GM21576 (cell line): ENCODE measurements around the gene ATP8A2.

ENCODE experiments used
- ATAC-seq: cut with Tn5 transposase; IDR thresholded peaks from one replicate; pipeline ENCODE4 v1.9.1; 2021; ENCODE audit warnings: mild to moderate bottlenecking, moderate library complexity; ENCODE audit not compliant: unreplicated experiment

ATP8A2 gene

DNA sequence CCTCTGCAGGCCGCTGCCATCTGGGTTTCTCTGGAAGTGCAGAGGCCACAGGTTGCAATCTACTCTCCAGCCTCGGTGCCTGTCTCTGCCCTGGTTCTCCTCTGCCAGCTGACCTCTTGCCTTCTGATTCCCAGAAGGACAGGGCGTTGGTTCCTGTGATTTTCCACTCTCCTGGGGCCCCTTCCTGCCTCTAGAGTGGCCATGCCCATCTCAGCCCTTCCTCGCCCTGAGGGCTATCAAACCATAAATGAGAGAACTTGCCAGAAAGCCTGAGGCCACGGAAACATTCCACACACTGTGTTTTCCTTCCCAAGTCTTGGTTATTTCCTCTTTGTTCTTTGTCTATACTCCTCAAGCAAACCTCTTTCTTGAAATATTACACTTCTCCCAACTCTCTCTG lies 533.8 kb downstream of the ATP8A2 start:
- no peak for ATAC-seq

- ATAC-seq, result no peak
Measured at GRCh38 chr13:25906191-25906661, 534.5 kb downstream of the ATP8A2 start.

GRCh38 chr13:25908366-25908765 lies 536.6 kb downstream of the ATP8A2 start:
- no peak for ATAC-seq

GRCh38 chr13:25910243-25910642 lies 538.5 kb downstream of the ATP8A2 start:
- ATAC-seq, result no peak

GRCh38 chr13:25910991-25911419 lies 539.2 kb downstream of the ATP8A2 start:
- no peak for ATAC-seq

DNA sequence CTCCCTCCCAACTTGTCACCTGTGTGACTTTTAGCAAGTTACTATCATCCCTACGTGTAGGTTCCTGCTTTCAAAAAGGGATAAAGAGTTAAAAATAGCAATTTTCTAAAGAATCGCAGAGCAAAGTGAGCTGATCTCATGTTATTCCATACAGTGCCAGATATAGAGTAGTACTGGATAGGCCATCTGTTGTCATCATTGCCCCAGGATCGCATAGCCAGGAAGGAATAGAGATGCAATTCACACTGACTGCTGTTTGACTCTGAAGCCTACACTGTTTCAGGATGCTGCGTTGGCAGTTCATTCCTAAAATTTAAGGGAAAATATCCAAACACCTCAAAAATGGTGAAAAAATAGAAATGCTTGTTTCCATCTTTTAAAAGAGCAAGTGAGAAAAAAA lies 541.2 kb downstream of the ATP8A2 start:
- no peak for ATAC-seq

DNA sequence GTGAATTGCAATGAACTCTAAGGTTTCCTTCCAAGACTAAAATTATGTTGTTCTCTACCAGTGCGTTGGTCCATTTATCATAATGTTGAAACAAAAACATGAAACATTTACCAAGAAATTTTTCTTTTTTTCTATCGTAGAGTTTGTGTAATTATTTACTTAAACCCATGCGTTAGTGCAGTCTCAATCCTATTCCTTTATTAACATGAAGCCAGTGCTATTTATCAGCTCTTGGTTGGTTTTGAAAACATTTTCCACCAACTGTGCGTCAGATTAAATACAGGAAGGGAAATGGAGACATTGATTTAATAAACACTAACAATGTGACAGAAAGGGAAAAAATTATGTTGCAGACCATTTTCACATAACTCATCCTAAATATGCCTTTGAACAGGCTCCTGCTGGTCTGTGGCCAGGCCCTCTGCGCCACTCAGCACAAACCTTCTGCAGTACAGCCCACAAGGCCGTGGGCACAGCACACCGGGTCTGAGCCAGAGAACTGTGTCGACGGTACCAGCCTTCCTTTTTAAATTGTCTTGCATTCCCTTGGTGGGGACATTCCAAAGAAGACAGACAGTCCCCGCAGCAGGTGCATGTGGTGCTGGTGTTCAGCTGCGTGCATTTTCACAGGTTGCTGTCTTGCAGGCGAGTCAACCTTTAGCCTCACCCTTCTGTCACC lies 544.2 kb downstream of the ATP8A2 start:
- ATAC-seq, result no peak

GRCh38 chr13:25920277-25920676 lies 548.5 kb downstream of the ATP8A2 start:
- no peak for ATAC-seq

GRCh38 chr13:25920931-25921330 lies 549.2 kb downstream of the ATP8A2 start:
- ATAC-seq, result no peak

GRCh38 chr13:25922376-25922775 lies 550.6 kb downstream of the ATP8A2 start:
- ATAC-seq, result no peak

DNA sequence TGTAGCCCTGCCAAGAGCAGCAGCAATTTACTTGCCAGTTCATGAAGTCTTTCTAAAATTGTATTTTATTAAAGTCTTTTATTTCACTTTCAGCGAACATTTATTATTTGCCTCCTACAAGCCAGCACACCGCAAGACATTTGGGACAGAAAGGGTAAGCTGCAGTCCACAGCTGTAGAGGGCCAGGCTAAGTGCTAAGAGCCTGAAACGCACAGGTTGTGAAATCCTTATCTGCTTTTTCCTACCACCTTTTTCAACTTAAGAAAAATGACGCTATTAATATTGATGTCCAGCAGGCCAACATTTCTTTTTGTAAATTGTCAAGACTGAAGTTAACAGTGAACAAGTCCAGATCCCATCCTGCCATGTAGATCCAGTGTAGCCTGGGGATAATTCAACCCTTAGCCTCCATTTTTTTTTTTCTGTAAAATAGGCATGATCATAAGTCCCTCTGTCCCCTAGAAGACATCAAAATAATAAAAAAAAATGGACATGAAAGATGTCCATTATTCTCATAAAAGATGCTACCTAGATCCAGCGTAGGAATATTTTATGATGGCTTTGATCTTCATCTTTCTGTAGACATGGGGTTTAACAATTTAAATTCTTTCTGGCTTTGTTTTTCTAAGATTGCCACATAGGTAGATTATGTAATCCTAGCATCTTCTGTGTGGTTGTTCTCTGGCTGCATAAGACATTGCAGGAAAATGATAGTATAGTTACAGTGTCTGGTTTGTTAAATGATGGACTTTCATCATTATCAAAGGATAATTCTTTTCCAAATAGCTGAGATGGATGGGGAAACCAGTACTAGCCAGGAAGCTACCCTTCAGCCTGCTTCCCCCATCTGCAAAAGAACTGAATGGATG lies 551.7 kb downstream of the ATP8A2 start:
- ATAC-seq, result no peak

DNA sequence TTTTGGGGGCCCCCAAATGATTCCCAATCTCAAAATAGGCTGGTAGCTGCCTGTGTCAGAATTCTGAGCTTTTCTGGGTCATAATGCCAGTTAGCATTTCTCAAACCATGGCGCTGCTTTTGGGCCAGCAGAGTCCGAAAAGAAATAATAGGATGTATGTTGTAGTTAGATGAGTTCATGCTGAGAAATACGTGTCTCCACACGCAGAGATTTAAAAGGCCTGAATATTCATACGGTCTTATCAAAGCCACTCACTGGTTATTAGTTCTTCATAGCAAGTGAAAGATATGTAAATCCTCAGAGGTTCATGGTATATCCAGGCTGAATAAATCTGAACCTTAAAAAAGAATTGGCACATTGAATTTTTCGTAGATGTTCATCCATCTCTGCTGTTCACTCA lies 555.6 kb downstream of the ATP8A2 start:
- ATAC-seq, result no peak

GRCh38 chr13:25927932-25928331 lies 556.2 kb downstream of the ATP8A2 start:
- no peak for ATAC-seq

DNA sequence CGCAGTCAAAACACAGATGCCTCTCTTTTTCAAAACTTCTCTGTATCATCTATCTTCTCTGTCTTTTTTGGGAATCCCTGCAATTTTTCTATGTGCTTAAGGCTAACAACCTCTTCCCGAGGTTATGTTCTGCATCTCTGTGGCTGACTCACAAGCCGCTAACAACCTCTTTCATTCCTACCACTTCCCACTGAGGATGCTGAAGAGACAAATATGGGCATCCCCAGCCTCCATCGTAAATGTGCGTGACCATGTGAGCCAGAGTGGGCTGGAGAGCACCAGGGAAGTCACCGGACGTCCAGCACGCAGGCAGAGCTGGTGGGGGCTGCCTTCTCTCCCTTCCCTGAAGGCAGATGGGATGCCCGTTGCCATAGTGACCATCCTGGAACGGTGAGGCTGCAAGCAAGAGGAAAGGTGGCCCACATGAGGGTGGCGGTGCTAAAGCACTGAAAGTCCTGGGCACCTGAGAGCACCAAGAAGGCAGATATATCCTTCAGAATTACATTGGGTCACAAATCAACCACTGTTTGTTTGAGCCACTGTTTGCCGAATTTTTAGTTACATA lies 557.2 kb downstream of the ATP8A2 start:
- ATAC-seq, result no peak

- ATAC-seq, result no peak
Measured at GRCh38 chr13:25929816-25930215, 558.0 kb downstream of the ATP8A2 start.

DNA sequence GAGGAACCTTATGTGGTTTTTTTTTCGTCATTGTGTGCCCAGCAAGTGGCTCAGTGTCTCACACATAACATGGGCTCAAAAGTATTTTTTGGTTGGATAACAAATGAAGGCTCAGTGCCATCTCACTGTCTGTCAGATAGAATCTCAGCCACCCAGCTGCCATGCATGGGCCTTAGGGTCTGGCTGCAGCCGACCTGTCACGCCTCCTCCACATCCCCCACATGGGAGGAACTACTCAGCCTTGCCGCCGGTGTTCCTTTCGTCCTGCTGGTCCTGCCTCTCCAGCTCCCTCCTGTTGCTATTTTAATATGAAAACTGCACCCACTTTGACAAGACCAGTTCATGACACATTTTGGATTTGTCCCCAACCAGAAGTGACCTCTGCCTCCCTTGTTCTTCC lies 558.9 kb downstream of the ATP8A2 start:
- no peak for ATAC-seq

- no peak for ATAC-seq
Measured at GRCh38 chr13:25932365-25932764, 560.6 kb downstream of the ATP8A2 start.

DNA sequence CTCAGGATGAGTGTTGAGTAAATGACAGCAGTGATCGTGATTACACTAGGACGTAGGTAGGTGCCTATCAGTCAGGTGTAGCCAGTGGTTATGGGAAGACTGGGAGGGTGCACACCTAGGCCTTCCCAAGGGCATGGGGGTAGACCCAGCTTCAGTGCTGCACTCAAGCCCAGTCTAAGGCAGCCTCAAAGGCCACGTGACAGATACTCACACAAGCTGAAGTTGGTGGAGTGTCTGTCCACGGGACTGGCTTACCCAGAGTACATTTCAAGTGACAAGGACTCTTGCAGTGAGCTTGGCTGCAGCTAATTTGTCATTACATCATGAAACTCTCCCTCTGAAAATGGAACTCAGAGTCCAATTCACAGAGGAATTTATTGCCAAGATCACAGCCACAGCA lies 561.7 kb downstream of the ATP8A2 start:
- ATAC-seq, result no peak

DNA sequence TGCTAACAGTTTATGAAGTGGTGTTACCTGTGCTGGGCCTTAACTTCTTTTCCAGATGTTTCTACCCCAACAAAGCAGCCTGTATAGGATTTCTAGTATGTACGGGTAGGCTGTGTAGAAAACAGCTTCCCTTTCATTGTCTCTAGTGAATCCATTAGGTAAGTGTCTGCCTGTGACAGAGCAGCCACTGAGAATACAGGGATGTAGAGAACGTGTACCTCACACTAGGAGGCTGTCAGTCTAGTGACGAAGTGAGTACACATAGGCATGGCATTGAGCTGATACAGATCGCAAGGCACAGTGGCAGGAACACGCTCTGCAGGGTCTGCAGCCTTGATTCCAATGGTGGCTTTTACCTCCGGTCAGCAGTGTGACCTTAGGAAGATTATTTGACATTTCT lies 562.4 kb downstream of the ATP8A2 start:
- no peak for ATAC-seq

DNA sequence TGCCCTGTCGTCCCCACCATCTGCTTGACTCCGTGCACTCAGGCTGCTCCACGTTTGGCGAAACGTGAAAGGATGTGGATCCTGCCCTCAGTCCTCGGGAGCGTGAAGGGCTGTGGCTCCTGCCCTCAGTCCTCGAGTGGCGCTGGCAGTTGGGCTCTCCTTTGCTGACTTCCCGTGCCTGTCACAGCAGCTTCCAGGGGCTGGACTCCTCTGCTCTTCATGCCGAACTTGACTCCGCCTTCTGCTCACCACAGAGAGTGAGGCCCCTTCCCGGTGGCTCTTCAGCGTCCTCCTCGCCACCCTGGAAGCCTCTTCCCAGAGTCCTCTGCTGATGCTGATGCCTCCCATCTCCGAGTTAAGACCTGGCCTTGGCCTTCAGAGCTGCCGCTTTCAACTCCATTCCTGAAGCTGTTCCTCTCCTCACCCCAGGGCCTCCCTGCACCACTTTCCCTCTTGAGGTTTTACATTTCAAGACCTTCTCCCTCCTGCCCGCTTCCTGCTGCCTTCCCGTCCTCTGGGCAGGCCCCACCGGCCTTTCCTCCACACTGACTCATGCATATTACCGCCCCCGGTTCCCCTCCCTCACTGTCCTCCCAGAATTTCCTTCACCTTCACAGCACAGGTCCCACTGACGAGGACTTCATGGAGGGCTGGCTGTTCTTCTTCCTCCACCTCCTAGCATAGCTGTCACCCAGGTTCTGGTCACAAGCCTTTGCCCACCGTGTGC lies 568.4 kb downstream of the ATP8A2 start:
- no peak for ATAC-seq

- ATAC-seq, result no peak
Measured at GRCh38 chr13:25943081-25943480, 571.3 kb downstream of the ATP8A2 start.
